H1 (cell line): ENCODE results near the gene AP2B1. TPM values are rescaled to one million over a fixed set of nuclear protein-coding genes. Genes with fewer than 3 reads are reported as not detected.

ENCODE experiments used
- CHD7 ChIP-seq: fragments of 300-600 bp; sonication (generic); IDR thresholded peaks from 2 replicates; pipeline ENCODE4 v1.7.1; 2012; ENCODE audit warnings: low read length, moderate library complexity, mild to moderate bottlenecking, inconsistent platforms; ENCODE audit not compliant: insufficient replicate concordance
- polyA plus RNA-seq, 7 experiments: library from polyadenylated mRNA; depleted of rRNA in 3 of 7; stranded (reverse) in 5 of 7; unstranded in 2 of 7; fragments of >200 nt in 5 of 7; fragments of 200-250 nt in 2 of 7; gene quantifications; 1 replicate in 5 of 7; 2 replicates in 1 of 7; 4 replicates in 1 of 7; pipeline versions ENCODE4 v1.2.1 to v1.2.3, GENCODE V29; 2011 to 2013; ENCODE audit warnings: missing spikeins in 2 of 7, mixed read lengths in 2 of 7
- total RNA-seq: library from RNA; stranded (reverse); fragmentation: NEBNext Ultra II Directional; extraction: Animal tissue kit (Norgen Biotek cat#: 25700); gene quantifications from 2 replicates; pipeline ENCODE4 v1.2.1, GENCODE V29; 2021

AP2B1 gene
- total and polyA plus RNA-seq, 2 of the 8 experiments (the other 6 are each of a cell fraction or from before 2014, with no cell fraction given): 95.5 to 199 TPM

DNA sequence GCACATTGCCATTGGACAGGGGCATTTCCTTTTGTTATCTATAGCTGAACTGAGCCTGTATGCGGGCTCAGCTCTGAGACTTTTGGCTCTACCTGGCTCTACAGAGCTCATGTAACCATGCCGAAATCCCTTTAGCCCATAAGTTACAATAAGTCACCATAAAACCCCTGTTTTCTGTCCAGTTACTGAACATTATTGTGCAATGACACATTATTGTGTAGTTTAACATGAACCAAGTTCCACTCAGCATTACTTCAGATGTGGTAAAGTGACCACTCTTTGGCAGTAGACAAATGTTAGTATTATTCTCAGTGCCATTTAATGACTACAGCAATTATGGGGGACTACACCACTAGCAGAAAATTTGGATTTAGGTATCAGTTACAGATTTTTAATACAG is 78.9 kb downstream of the AP2B1 start (continued):
- TF ChIP-seq CHD7: no peak
